ENCODE data around the gene TDP2.
"Not testable (repeated sequence)": the region's sequence is repeated elsewhere in the genome, so short reads cannot be mapped to it uniquely, and the experiment has no call there.

TDP2 gene

GRCh38 chr6:24666641-24667377 lies at the start of gene TDP2, which contains the start of gene ACOT13:
TSS of gene TDP2 (minus strand) at chr6:24666899. CDS start at chr6:24666862, 37 bp downstream.
TSS of gene ACOT13 (plus strand) at chr6:24667077. CDS start at chr6:24667264, 187 bp downstream.
- DNase-seq: peak; percentile 94

- no peak for DNase-seq
These were observed 44.0 kb upstream of the TDP2 start for GRCh38 chr6:24710519-24711303.

GRCh38 chr6:24709014-24709711 lies 42.5 kb upstream of the TDP2 start:
- no peak for DNase-seq

- DNase-seq: no peak
These were observed 41.9 kb upstream of the TDP2 start for GRCh38 chr6:24708612-24709011.

- DNase-seq: no peak
These were observed 37.8 kb upstream of the TDP2 start for GRCh38 chr6:24704468-24704867.

- DNase-seq: no peak
These were observed 36.1 kb upstream of the TDP2 start for GRCh38 chr6:24702720-24703282.

GRCh38 chr6:24699521-24700359 lies 33.0 kb upstream of the TDP2 start:
- no peak for DNase-seq

- DNase-seq: no peak
These were observed 29.4 kb upstream of the TDP2 start for GRCh38 chr6:24696097-24696496.

GRCh38 chr6:24695635-24696034 lies 28.9 kb upstream of the TDP2 start:
- not testable (repeated sequence) for DNase-seq

GRCh38 chr6:24694198-24694597 lies 27.5 kb upstream of the TDP2 start:
- DNase-seq: no peak

- no peak for DNase-seq
These were observed 26.3 kb upstream of the TDP2 start for GRCh38 chr6:24692848-24693592.

- no peak for DNase-seq
These were observed 25.7 kb upstream of the TDP2 start for GRCh38 chr6:24692415-24692814.

GRCh38 chr6:24692003-24692402 lies 25.3 kb upstream of the TDP2 start:
- no peak for DNase-seq

- no peak for DNase-seq
These were observed 24.9 kb upstream of the TDP2 start for GRCh38 chr6:24691550-24691949.

GRCh38 chr6:24690593-24690992 lies 23.9 kb upstream of the TDP2 start:
- no peak for DNase-seq

GRCh38 chr6:24689964-24690363 lies 23.3 kb upstream of the TDP2 start:
- no peak for DNase-seq

GRCh38 chr6:24686946-24687345 lies 20.2 kb upstream of the TDP2 start:
- DNase-seq: no peak

- DNase-seq: no peak
These were observed 19.7 kb upstream of the TDP2 start for GRCh38 chr6:24686408-24686807.

GRCh38 chr6:24683297-24684296 lies 16.9 kb upstream of the TDP2 start:
- DNase-seq: no peak

GRCh38 chr6:24680582-24680981 lies 13.9 kb upstream of the TDP2 start:
- DNase-seq: no peak
